HepG2 (cell line): ENCODE data around the gene DDAH2. TPM values are rescaled to one million over a fixed set of nuclear protein-coding genes. Genes with fewer than 3 reads are reported as not detected.

Experiments used
- ARID5B ChIP-seq: IDR thresholded peaks from 2 replicates; pipeline ENCODE4 v1.4.0; 2020; ENCODE audit warnings: mild to moderate bottlenecking, missing genetic modification reagents
- CREB3 ChIP-seq: sonication (generic); formaldehyde crosslinking; IDR thresholded peaks from 2 replicates; pipeline ENCODE4 v1.5.0; 2020; ENCODE audit warnings: missing genetic modification reagents
- DPF2 ChIP-seq: sonication (generic); formaldehyde crosslinking; IDR thresholded peaks from 2 replicates; pipeline ENCODE4 v1.4.0; 2020; ENCODE audit warnings: mild to moderate bottlenecking, low read depth, missing genetic modification reagents, borderline replicate concordance
- EP300 ChIP-seq, 3 experiments: sonication (generic) in 1 of 3; formaldehyde crosslinking in 1 of 3; IDR thresholded peaks; 2 replicates each; pipeline versions ENCODE4 v1.5.1 to v1.6.1; 2011 to 2020; ENCODE audit warnings: low read depth in 2 of 3, low read length in 2 of 3, borderline replicate concordance in 1 of 3, improper control_type of control experiment in 1 of 3, mild to moderate bottlenecking in 1 of 3, missing genetic modification reagents in 1 of 3, moderate library complexity in 1 of 3
- FOSL2 ChIP-seq: sonication (generic); formaldehyde crosslinking; IDR thresholded peaks from 2 replicates; pipeline ENCODE4 v1.4.0; 2020; ENCODE audit warnings: missing genetic modification reagents
- KLF13 ChIP-seq: sonication (generic); formaldehyde crosslinking; IDR thresholded peaks from 2 replicates; pipeline ENCODE4 v1.4.0; 2020; ENCODE audit warnings: mild to moderate bottlenecking, missing genetic modification reagents
- MAZ ChIP-seq, 2 experiments: sonication (generic) in 1 of 2; formaldehyde crosslinking in 1 of 2; IDR thresholded peaks; 2 replicates each; pipeline versions ENCODE4 v1.5.0 to v1.6.1; 2012 to 2020; ENCODE audit warnings: low read depth in 2 of 2, mild to moderate bottlenecking in 2 of 2, borderline replicate concordance in 1 of 2, improper control_type of control experiment in 1 of 2, low read length in 1 of 2, missing genetic modification reagents in 1 of 2, moderate library complexity in 1 of 2
- PHF8 ChIP-seq: sonication (generic); formaldehyde crosslinking; IDR thresholded peaks from 2 replicates; pipeline ENCODE4 v1.5.0; 2020; ENCODE audit warnings: missing genetic modification reagents
- SRY ChIP-seq: sonication (generic); formaldehyde crosslinking; IDR thresholded peaks from 2 replicates; pipeline ENCODE4 v1.8.0; 2022; ENCODE audit warnings: mild to moderate bottlenecking, missing genetic modification reagents
- STAT6 ChIP-seq: sonication (generic); formaldehyde crosslinking; IDR thresholded peaks from 2 replicates; pipeline ENCODE4 v1.4.0; 2020; ENCODE audit warnings: missing genetic modification reagents, mild to moderate bottlenecking, borderline replicate concordance
- TBP ChIP-seq: sonication (generic); formaldehyde crosslinking; IDR thresholded peaks from 2 replicates; pipeline ENCODE4 v1.5.0; 2020; ENCODE audit warnings: missing genetic modification reagents
- ZNF138 ChIP-seq: sonication (generic); formaldehyde crosslinking; IDR thresholded peaks from 2 replicates; pipeline ENCODE4 v1.5.0; 2020; ENCODE audit warnings: mild to moderate bottlenecking, low read depth, missing genetic modification reagents
- ZNF17 ChIP-seq: sonication (generic); formaldehyde crosslinking; IDR thresholded peaks from 2 replicates; pipeline ENCODE4 v1.5.0; 2020; ENCODE audit warnings: mild to moderate bottlenecking, missing genetic modification reagents
- ZNF670 ChIP-seq: sonication (generic); formaldehyde crosslinking; IDR thresholded peaks from 2 replicates; pipeline ENCODE4 v1.8.0; 2022; ENCODE audit warnings: mild to moderate bottlenecking, missing genetic modification reagents, borderline replicate concordance
- polyA plus RNA-seq, 8 experiments: library from polyadenylated mRNA; depleted of rRNA in 3 of 8; stranded (reverse) in 7 of 8; unstranded in 1 of 8; fragments of >200 nt; fragmentation: Illumina TruSeq in 4 of 8; extraction: Trizol in 4 of 8; gene quantifications; 2 replicates each; pipeline versions ENCODE4 v1.2.1 to v1.2.3, GENCODE V29; 2011 to 2016; ENCODE audit warnings: low read depth in 4 of 8, missing spikeins in 1 of 8, mixed read lengths in 1 of 8; ENCODE audit not compliant: insufficient read depth in 1 of 8
- total RNA-seq, 5 experiments: library from RNA; depleted of rRNA; stranded (reverse); fragments of >200 nt; fragmentation: Illumina TruSeq; extraction: Trizol; gene quantifications; 2 replicates each; pipeline ENCODE4 v1.2.3, GENCODE V29; 2016; ENCODE audit warnings: low read depth in 1 of 5
- TF ChIP-seq, protein P1 (sequence below): sonication (generic); formaldehyde crosslinking; IDR thresholded peaks from 2 replicates; pipeline ENCODE4 v1.9.0; 2022; ENCODE audit warnings: missing genetic modification reagents, mild to moderate bottlenecking, borderline replicate concordance
- TF ChIP-seq, protein P2 (sequence below): sonication (generic); formaldehyde crosslinking; IDR thresholded peaks from 2 replicates; pipeline ENCODE4 v1.5.1; 2020; ENCODE audit warnings: missing genetic modification reagents, mild to moderate bottlenecking, borderline replicate concordance

Gene DDAH2
- total and polyA plus RNA-seq, 2 of the 13 experiments (the other 11 are each of a cell fraction or from before 2014, with no cell fraction given): 16.4 to 21.1 TPM

- TF ChIP-seq MAZ (IDR thresholded peaks at IDR 0.05; ENCODE audit: borderline replicate concordance, low read depth, low read length) (no peak), MAZ (CRISPR knock-in tag; IDR thresholded peaks at IDR 0.05; ENCODE audit: low read depth) (0 out of 2 replicates have a peak, but pooled peaks have one; percentile 16), ARID5B (peak; percentile 34; the same call in 1 of the 2 replicates), DPF2 (CRISPR knock-in tag) (no peak), EP300 (IDR thresholded peaks at IDR 0.05; ENCODE audit: low read depth in 2 of 2, low read length in 2 of 2) (no peak), EP300 (CRISPR knock-in tag; IDR thresholded peaks at IDR 0.05; ENCODE audit: borderline replicate concordance) (no peak; the same call in 1 of the 2 replicates), STAT6 (CRISPR knock-in tag) (no peak), PHF8 (CRISPR knock-in tag) (no peak), ZNF138 (CRISPR knock-in tag) (no peak), SRY (CRISPR knock-in tag) (no peak), KLF13 (CRISPR knock-in tag) (no peak), ZNF670 (no peak), ZNF17 (CRISPR knock-in tag) (no peak), CREB3 (no peak), FOSL2 (CRISPR knock-in tag) (peak; percentile 30; the same call in 1 of the 2 replicates), TBP (CRISPR knock-in tag) (no peak)
- TF ChIP-seq, protein P1, sequence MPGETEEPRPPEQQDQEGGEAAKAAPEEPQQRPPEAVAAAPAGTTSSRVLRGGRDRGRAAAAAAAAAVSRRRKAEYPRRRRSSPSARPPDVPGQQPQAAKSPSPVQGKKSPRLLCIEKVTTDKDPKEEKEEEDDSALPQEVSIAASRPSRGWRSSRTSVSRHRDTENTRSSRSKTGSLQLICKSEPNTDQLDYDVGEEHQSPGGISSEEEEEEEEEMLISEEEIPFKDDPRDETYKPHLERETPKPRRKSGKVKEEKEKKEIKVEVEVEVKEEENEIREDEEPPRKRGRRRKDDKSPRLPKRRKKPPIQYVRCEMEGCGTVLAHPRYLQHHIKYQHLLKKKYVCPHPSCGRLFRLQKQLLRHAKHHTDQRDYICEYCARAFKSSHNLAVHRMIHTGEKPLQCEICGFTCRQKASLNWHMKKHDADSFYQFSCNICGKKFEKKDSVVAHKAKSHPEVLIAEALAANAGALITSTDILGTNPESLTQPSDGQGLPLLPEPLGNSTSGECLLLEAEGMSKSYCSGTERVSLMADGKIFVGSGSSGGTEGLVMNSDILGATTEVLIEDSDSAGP (CRISPR knock-in tag): peak; percentile 57
- TF ChIP-seq, protein P2, sequence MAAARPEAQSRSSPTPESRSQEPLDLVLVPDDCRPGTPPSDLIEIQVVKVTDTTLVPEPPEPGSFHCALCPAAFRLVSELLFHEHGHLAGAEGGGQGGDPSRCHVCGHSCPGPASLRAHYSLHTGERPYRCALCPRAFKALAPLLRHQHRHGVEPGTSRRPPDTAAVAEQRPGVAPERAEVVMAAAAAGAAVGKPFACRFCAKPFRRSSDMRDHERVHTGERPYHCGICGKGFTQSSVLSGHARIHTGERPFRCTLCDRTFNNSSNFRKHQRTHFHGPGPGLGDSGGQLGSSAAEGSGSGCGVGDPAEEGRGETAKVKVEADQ (CRISPR knock-in tag): no peak
These were observed 48.6 kb downstream of the DDAH2 start, which contains the start of gene LY6G5C (continued) for GRCh38 chr6:31680226-31681134.
